Measurements from ENCODE around the gene TMEM135. TPM values are rescaled to one million over a fixed set of nuclear protein-coding genes. Genes with fewer than 3 reads are reported as not detected.
"Not testable (repeated sequence)": the region's sequence is repeated elsewhere in the genome, so short reads cannot be mapped to it uniquely, and the experiment has no call there.

Gene TMEM135
- total RNA-seq, 1 donor from 2014 or later = 20.6 TPM

DNA sequence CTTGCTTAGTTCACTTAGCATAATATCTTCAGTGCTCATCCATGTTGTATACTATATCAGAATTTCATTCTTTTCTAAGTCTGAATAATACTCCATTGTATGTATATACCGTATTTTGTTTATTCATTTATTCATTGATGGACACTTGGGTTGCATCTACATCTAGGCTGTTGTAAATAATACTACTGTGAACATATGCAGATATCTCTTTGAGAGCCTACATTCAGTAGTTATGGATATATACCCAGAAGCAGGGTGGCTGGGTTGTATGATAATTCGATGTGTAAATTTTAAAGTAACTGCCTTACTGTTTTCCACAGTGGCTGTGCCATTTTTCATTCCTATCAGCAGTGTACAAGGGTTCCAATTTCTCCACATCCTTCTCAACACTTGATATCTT lies 116.5 kb downstream of the TMEM135 start:
- DNase-seq (ENCODE audit: low read depth) (no peak), FAIRE-seq (no peak)
- Mint-ChIP-seq H3K36me3 (ENCODE audit: low read depth, unreplicated experiment) (peaks cover 2% of the 10 kb centered on the region), H3K27ac (ENCODE audit: unreplicated experiment) (no peak overlapping the region), H3K4me3 (ENCODE audit: unreplicated experiment) (no peak overlapping the region), H3K4me1 (ENCODE audit: low read depth, unreplicated experiment) (peaks cover 4% of the 10 kb centered on the region), H3K27me3 (ENCODE audit: low read depth, unreplicated experiment) (no peaks in the 10 kb centered on the region), H3K9me3 (ENCODE audit: unreplicated experiment) (no peaks in the 10 kb centered on the region)
- no peaks in the 10 kb centered on the region for H3K36me3 ChIP-seq (ENCODE audit: insufficient read depth, low read length)
- no peak overlapping the region for H3K9ac ChIP-seq (ENCODE audit: low read length)
- H3K4me1 ChIP-seq (ENCODE audit: insufficient read depth, low read length) = no peaks in the 10 kb centered on the region
- no peaks in the 10 kb centered on the region for H3K27me3 ChIP-seq (ENCODE audit: insufficient read depth, low read length)
- no peak overlapping the region for H3K4me3 ChIP-seq (ENCODE audit: insufficient read depth, low read depth, low read length)
- peaks cover 6% of the 10 kb centered on the region for H3K79me2 ChIP-seq (ENCODE audit: insufficient read depth, low read length)
- H3K27ac ChIP-seq (ENCODE audit: low read depth, low read length) = no peak overlapping the region
- peaks cover 7% of the 10 kb centered on the region for H4K20me1 ChIP-seq (ENCODE audit: insufficient read depth, low read length)
- H2AFZ ChIP-seq (ENCODE audit: low read depth, low read length) = no peak overlapping the region
- no peak for TF ChIP-seq EZH2 (IDR thresholded peaks at IDR 0.05; ENCODE audit: insufficient read depth, low read length)
- TF ChIP-seq, protein P1, sequence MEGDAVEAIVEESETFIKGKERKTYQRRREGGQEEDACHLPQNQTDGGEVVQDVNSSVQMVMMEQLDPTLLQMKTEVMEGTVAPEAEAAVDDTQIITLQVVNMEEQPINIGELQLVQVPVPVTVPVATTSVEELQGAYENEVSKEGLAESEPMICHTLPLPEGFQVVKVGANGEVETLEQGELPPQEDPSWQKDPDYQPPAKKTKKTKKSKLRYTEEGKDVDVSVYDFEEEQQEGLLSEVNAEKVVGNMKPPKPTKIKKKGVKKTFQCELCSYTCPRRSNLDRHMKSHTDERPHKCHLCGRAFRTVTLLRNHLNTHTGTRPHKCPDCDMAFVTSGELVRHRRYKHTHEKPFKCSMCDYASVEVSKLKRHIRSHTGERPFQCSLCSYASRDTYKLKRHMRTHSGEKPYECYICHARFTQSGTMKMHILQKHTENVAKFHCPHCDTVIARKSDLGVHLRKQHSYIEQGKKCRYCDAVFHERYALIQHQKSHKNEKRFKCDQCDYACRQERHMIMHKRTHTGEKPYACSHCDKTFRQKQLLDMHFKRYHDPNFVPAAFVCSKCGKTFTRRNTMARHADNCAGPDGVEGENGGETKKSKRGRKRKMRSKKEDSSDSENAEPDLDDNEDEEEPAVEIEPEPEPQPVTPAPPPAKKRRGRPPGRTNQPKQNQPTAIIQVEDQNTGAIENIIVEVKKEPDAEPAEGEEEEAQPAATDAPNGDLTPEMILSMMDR (IDR thresholded peaks at IDR 0.05; ENCODE audit: insufficient read depth, low read depth, low read length) = no peak
- no peaks in the 10 kb centered on the region for H3K9me3 ChIP-seq (ENCODE audit: insufficient read depth, low read depth, low read length)
- no peak overlapping the region for H3K4me2 ChIP-seq (ENCODE audit: low read length)

DNA sequence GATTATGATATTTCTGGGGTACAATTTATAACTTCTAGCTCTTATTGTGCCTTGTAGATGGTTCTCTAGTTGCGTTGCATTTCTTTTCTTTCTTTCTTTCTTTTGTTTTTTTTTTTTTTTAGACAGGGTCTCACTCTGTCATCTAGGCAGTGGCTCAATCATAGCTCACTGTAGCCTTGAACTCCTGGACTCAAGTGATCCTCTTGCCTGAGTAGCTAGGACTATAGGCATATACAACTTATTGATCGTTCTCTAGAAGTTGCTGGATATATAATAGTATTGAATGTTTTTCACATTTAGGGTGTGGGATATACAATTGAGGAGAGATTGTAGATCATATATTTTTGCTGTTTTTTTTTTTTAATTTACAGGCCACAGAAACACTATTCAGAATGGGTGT lies 119.2 kb downstream of the TMEM135 start:
- H3K4me2 ChIP-seq (ENCODE audit: low read length) = no peak overlapping the region
- H3K36me3 ChIP-seq (ENCODE audit: insufficient read depth, low read length) = no peaks in the 10 kb centered on the region
- Mint-ChIP-seq H3K4me3 (ENCODE audit: unreplicated experiment) (no peak overlapping the region), H3K27me3 (ENCODE audit: low read depth, unreplicated experiment) (no peaks in the 10 kb centered on the region), H3K9me3 (ENCODE audit: unreplicated experiment) (no peaks in the 10 kb centered on the region), H3K36me3 (ENCODE audit: low read depth, unreplicated experiment) (peaks cover 2% of the 10 kb centered on the region), H3K27ac (ENCODE audit: unreplicated experiment) (no peak overlapping the region), H3K4me1 (ENCODE audit: low read depth, unreplicated experiment) (peaks cover 4% of the 10 kb centered on the region)
- no peak overlapping the region for H3K27ac ChIP-seq (ENCODE audit: low read depth, low read length)
- H3K27me3 ChIP-seq (ENCODE audit: insufficient read depth, low read length) = no peaks in the 10 kb centered on the region
- H3K9me3 ChIP-seq (ENCODE audit: insufficient read depth, low read depth, low read length) = no peaks in the 10 kb centered on the region
- no peak for TF ChIP-seq EZH2 (IDR thresholded peaks at IDR 0.05; ENCODE audit: insufficient read depth, low read length)
- H3K9ac ChIP-seq (ENCODE audit: low read length) = no peak overlapping the region
- H4K20me1 ChIP-seq (ENCODE audit: insufficient read depth, low read length) = peaks cover 7% of the 10 kb centered on the region
- H3K79me2 ChIP-seq (ENCODE audit: insufficient read depth, low read length) = peaks cover 6% of the 10 kb centered on the region
- no peak for DNase-seq (ENCODE audit: low read depth)
- H2AFZ ChIP-seq (ENCODE audit: low read depth, low read length) = no peak overlapping the region
- H3K4me1 ChIP-seq (ENCODE audit: insufficient read depth, low read length) = no peaks in the 10 kb centered on the region
- no peak for FAIRE-seq
- H3K4me3 ChIP-seq (ENCODE audit: insufficient read depth, low read depth, low read length) = no peak overlapping the region

DNA sequence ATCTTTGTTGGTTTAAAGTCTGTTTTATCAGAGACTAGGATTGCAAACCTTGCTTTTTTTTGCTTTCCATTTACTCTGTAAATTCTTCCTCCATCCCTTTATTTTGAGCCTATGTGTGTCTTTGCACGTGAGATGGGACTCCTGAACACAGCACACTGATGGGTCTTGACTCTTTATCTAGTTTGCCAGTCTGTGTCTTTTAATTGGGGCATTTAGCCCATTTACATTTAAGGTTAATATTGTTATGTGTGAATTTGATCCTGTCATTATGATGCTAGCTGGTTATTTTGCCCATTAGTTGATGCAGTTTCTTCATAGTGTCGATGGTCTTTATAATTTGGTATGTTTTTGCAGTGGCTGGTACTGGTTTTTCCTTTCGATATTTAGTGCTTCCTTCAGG lies 131.3 kb downstream of the TMEM135 start:
- not testable (repeated sequence) for H4K20me1 ChIP-seq (ENCODE audit: insufficient read depth, low read length); H3K4me3 Mint-ChIP-seq (ENCODE audit: unreplicated experiment); H3K27me3 Mint-ChIP-seq (ENCODE audit: low read depth, unreplicated experiment); DNase-seq (ENCODE audit: low read depth); H3K4me2 ChIP-seq (ENCODE audit: low read length); H3K27ac Mint-ChIP-seq (ENCODE audit: unreplicated experiment); H3K4me3 ChIP-seq (ENCODE audit: insufficient read depth, low read depth, low read length); H3K36me3 ChIP-seq (ENCODE audit: insufficient read depth, low read length); H2AFZ ChIP-seq (ENCODE audit: low read depth, low read length); H3K27ac ChIP-seq (ENCODE audit: low read depth, low read length); H3K79me2 ChIP-seq (ENCODE audit: insufficient read depth, low read length); H3K9ac ChIP-seq (ENCODE audit: low read length); H3K4me1 Mint-ChIP-seq (ENCODE audit: low read depth, unreplicated experiment); H3K27me3 ChIP-seq (ENCODE audit: insufficient read depth, low read length); FAIRE-seq; H3K9me3 ChIP-seq (ENCODE audit: insufficient read depth, low read depth, low read length); H3K36me3 Mint-ChIP-seq (ENCODE audit: low read depth, unreplicated experiment)
- H3K9me3 Mint-ChIP-seq (ENCODE audit: unreplicated experiment) = peaks cover 13% of the 10 kb centered on the region
- H3K4me1 ChIP-seq (ENCODE audit: insufficient read depth, low read length) = peaks cover 11% of the 10 kb centered on the region
